ENCODE data around the gene ST8SIA1. TPM values are rescaled to one million over a fixed set of nuclear protein-coding genes. Genes with fewer than 3 reads are reported as not detected.

The ST8SIA1 gene
- polyA plus RNA-seq, 1 of the 3 experiments (the other 2 are of a cell fraction) = 0.12 TPM

DNA sequence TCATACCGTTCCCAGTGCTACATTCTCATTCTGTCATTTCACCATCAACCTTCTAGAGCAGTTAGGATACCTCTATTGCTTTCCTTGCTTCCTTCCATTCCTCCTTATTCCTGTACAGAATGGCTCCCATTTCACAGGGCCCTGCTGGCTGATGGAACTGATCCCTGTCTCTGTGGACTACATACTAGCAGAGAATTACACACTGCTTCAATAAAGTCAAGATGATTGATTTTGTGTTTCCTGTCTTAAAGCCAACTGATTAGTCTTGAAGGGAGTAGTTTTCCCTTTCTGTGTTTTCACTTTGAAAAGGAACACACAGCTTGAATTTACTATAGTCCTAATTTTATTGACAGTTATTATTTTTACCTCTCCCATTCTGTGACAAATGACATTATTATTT lies 130.1 kb downstream of the ST8SIA1 start:
- Histone ChIP-seq H3K9me2 (no peaks in the 10 kb centered on the region), H3K4me1 (ENCODE audit: control insufficient read depth in 1 of 2, insufficient read depth in 2 of 2, low read depth in 1 of 2, low read length in 1 of 2) (no peaks in the 10 kb centered on the region), H3K36me3 (replicated peaks in 1 of 2; ENCODE audit: control insufficient read depth in 1 of 2, insufficient read depth in 2 of 2, low read length in 1 of 2) (no peaks in the 10 kb centered on the region), H3F3A (replicated peaks; ENCODE audit: insufficient read depth) (no peaks in the 10 kb centered on the region), H3K27me3 (ENCODE audit: insufficient read depth) (no peaks in the 10 kb centered on the region), H3K4me2 (no peak overlapping the region), H2AFZ (ENCODE audit: low read depth) (no peak overlapping the region), H3K27ac (ENCODE audit: low read depth in 2 of 2, low read length in 1 of 2) (no peak overlapping the region), H3K4me3 (ENCODE audit: low read depth in 2 of 2, low read length in 1 of 2) (no peak overlapping the region), H3K9me3 (no peaks in the 10 kb centered on the region), H3K79me2 (ENCODE audit: insufficient read depth) (no peaks in the 10 kb centered on the region), H4K20me1 (ENCODE audit: insufficient read depth) (no peaks in the 10 kb centered on the region), H3K9ac (no peak overlapping the region)
- TF ChIP-seq FOXM1 (IDR thresholded peaks at IDR 0.05; ENCODE audit: low read depth) = no peak
- TF ChIP-seq SIN3A (IDR thresholded peaks at IDR 0.05; ENCODE audit: borderline replicate concordance, low read depth, low read length) = no peak
- no peak for TF ChIP-seq EP300 (IDR thresholded peaks at IDR 0.05; ENCODE audit: borderline replicate concordance in 1 of 2, low read depth in 1 of 2, low read length in 1 of 2)
- TF ChIP-seq RFX5 (IDR thresholded peaks at IDR 0.05; ENCODE audit: low read length) = no peak
- TF ChIP-seq USF2 (IDR thresholded peaks at IDR 0.05; ENCODE audit: borderline replicate concordance, low read depth, low read length) = no peak
- no peak for TF ChIP-seq NRF1 (IDR thresholded peaks at IDR 0.05; ENCODE audit: low read depth, low read length)
- no peak for TF ChIP-seq RXRA (IDR thresholded peaks at IDR 0.05; ENCODE audit: borderline replicate concordance, low read depth)
- no peak for TF ChIP-seq FOSL2 (IDR thresholded peaks at IDR 0.05; ENCODE audit: borderline replicate concordance, low read depth)
- no peak for TF ChIP-seq FOXJ3 (CRISPR knock-in tag; IDR thresholded peaks at IDR 0.05)
- no peak for TF ChIP-seq SMC3 (IDR thresholded peaks at IDR 0.05; ENCODE audit: low read depth, low read length)
- no peak for TF ChIP-seq GATA2 (CRISPR knock-in tag; IDR thresholded peaks at IDR 0.05)
- no peak for TF ChIP-seq PBX3 (IDR thresholded peaks at IDR 0.05)
- TF ChIP-seq, protein P1, sequence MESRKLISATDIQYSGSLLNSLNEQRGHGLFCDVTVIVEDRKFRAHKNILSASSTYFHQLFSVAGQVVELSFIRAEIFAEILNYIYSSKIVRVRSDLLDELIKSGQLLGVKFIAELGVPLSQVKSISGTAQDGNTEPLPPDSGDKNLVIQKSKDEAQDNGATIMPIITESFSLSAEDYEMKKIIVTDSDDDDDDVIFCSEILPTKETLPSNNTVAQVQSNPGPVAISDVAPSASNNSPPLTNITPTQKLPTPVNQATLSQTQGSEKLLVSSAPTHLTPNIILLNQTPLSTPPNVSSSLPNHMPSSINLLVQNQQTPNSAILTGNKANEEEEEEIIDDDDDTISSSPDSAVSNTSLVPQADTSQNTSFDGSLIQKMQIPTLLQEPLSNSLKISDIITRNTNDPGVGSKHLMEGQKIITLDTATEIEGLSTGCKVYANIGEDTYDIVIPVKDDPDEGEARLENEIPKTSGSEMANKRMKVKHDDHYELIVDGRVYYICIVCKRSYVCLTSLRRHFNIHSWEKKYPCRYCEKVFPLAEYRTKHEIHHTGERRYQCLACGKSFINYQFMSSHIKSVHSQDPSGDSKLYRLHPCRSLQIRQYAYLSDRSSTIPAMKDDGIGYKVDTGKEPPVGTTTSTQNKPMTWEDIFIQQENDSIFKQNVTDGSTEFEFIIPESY (IDR thresholded peaks at IDR 0.05; ENCODE audit: borderline replicate concordance, low read depth) = no peak
- TF ChIP-seq EZH2phosphoT487 (IDR thresholded peaks at IDR 0.05; ENCODE audit: borderline replicate concordance, low read depth) = no peak
- TF ChIP-seq, protein P2, sequence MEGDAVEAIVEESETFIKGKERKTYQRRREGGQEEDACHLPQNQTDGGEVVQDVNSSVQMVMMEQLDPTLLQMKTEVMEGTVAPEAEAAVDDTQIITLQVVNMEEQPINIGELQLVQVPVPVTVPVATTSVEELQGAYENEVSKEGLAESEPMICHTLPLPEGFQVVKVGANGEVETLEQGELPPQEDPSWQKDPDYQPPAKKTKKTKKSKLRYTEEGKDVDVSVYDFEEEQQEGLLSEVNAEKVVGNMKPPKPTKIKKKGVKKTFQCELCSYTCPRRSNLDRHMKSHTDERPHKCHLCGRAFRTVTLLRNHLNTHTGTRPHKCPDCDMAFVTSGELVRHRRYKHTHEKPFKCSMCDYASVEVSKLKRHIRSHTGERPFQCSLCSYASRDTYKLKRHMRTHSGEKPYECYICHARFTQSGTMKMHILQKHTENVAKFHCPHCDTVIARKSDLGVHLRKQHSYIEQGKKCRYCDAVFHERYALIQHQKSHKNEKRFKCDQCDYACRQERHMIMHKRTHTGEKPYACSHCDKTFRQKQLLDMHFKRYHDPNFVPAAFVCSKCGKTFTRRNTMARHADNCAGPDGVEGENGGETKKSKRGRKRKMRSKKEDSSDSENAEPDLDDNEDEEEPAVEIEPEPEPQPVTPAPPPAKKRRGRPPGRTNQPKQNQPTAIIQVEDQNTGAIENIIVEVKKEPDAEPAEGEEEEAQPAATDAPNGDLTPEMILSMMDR (IDR thresholded peaks at IDR 0.05) = no peak
- no peak for TF ChIP-seq ELF1 (IDR thresholded peaks at IDR 0.05)
- 0% methylated on average over 1 of the region's 1 CpG for WGBS (ENCODE audit: low lambda C conversion rate)
- ChIA-PET POLR2A (no interaction called here), CTCF (interaction anchor here (2.0 kb wide), 1 partner anchor 131 kb away, joined by 5 read pairs; no protein-coding TSS in a partner anchor)
- DNase-seq = no peak
